Activated CD8-positive, alpha-beta T cell treated with anti-CD3 and anti-CD28 coated beads, Interleukin-2, amount 10 ng/mL, durations not matched to agents 7 days and 5 days (primary cell): Measurements from ENCODE around the gene SLC2A13. TPM values are rescaled to one million over a fixed set of nuclear protein-coding genes. Genes with fewer than 3 reads are reported as not detected.
"Not testable (repeated sequence)": the region's sequence is repeated elsewhere in the genome, so short reads cannot be mapped to it uniquely, and the experiment has no call there.

Experiments used
- ATAC-seq: fragments of 150-1000 bp; cut with Tn5 transposase; one replicate; pipeline ENCODE4 v1.10.0; 2021; ENCODE audit warnings: moderate library complexity
- CTCF ChIA-PET: fragments of 350-600 bp; sonication (Branson Sonifier 250); formaldehyde crosslinking; loops from one replicate; lab custom pipeline; 2021; ENCODE audit warnings: antibody characterized with exemption; lab: Charles Lee
- POLR2A ChIA-PET: fragments of 350-600 bp; sonication (Branson Sonifier 250); formaldehyde crosslinking; loops from one replicate; lab custom pipeline; 2021; ENCODE audit warnings: antibody characterized with exemption; lab: Charles Lee
- DNase-seq: peaks from one replicate; pipeline ENCODE4 v3.0.0-alpha.2; 2020
- H3K27ac Mint-ChIP-seq: one replicate; pipeline ENCODE4 v1.8.0; 2021; ENCODE audit warnings: mild to moderate bottlenecking, mixed read lengths
- H3K27me3 Mint-ChIP-seq: one replicate; pipeline ENCODE4 v1.8.0; 2021; ENCODE audit warnings: low read depth, mixed read lengths
- H3K36me3 Mint-ChIP-seq: one replicate; pipeline ENCODE4 v1.8.0; 2021; ENCODE audit warnings: low read depth, mixed read lengths
- H3K4me1 Mint-ChIP-seq: one replicate; pipeline ENCODE4 v1.8.0; 2021; ENCODE audit warnings: low read depth, mixed read lengths
- H3K4me3 Mint-ChIP-seq: one replicate; pipeline ENCODE4 v1.8.0; 2021; ENCODE audit warnings: mild to moderate bottlenecking, mixed read lengths
- H3K9me3 Mint-ChIP-seq: one replicate; pipeline ENCODE4 v1.8.0; 2022; ENCODE audit warnings: mixed read lengths; ENCODE audit not compliant: insufficient read depth
- total RNA-seq, 2 experiments: library from RNA; stranded (reverse); gene quantifications; one replicate each; pipeline ENCODE4 v1.2.3, GENCODE V29; 2021

Gene SLC2A13
- total RNA-seq, 2 experiments from 2014 or later: 5.2 to 5.4 TPM

- ChIA-PET CTCF (no interaction called here), POLR2A (no interaction called here)
- no peaks in the 10 kb centered on the region for H3K27me3 Mint-ChIP-seq
- no peaks in the 10 kb centered on the region for H3K9me3 Mint-ChIP-seq
- no peak overlapping the region for H3K4me3 Mint-ChIP-seq
- H3K4me1 Mint-ChIP-seq: no peaks in the 10 kb centered on the region
- DNase-seq (no peak), ATAC-seq (no peak)
- no peak overlapping the region for H3K27ac Mint-ChIP-seq
- no peaks in the 10 kb centered on the region for H3K36me3 Mint-ChIP-seq
Measured at GRCh38 chr12:39946361-39947280, 159.3 kb downstream of the SLC2A13 start.

- no peak overlapping the region for H3K27ac Mint-ChIP-seq
- H3K27me3 Mint-ChIP-seq: no peaks in the 10 kb centered on the region
- H3K4me3 Mint-ChIP-seq: no peak overlapping the region
- no peaks in the 10 kb centered on the region for H3K4me1 Mint-ChIP-seq
- ChIA-PET POLR2A (no interaction called here), CTCF (no interaction called here)
- H3K9me3 Mint-ChIP-seq: no peaks in the 10 kb centered on the region
- H3K36me3 Mint-ChIP-seq: no peaks in the 10 kb centered on the region
- no peak for DNase-seq
- no peak for ATAC-seq
Measured at GRCh38 chr12:39937119-39937518, 168.8 kb downstream of the SLC2A13 start.

GRCh38 chr12:39935839-39936238, 170.0 kb downstream of the SLC2A13 start:
- no peak for ATAC-seq
- H3K27me3 Mint-ChIP-seq: no peaks in the 10 kb centered on the region
- H3K36me3 Mint-ChIP-seq: no peaks in the 10 kb centered on the region
- no peak overlapping the region for H3K27ac Mint-ChIP-seq
- no peak for DNase-seq
- POLR2A ChIA-PET: no interaction called here
- H3K4me1 Mint-ChIP-seq: no peaks in the 10 kb centered on the region
- no peaks in the 10 kb centered on the region for H3K9me3 Mint-ChIP-seq
- no peak overlapping the region for H3K4me3 Mint-ChIP-seq
- CTCF ChIA-PET: no interaction called here

- Mint-ChIP-seq H3K27me3 (no peaks in the 10 kb centered on the region), H3K27ac (no peak overlapping the region), H3K9me3 (no peaks in the 10 kb centered on the region), H3K4me3 (no peak overlapping the region), H3K36me3 (no peaks in the 10 kb centered on the region), H3K4me1 (no peaks in the 10 kb centered on the region)
- no peak for ATAC-seq
- ChIA-PET CTCF (no interaction called here), POLR2A (no interaction called here)
- no peak for DNase-seq
Measured at GRCh38 chr12:39935275-39935674, 170.6 kb downstream of the SLC2A13 start.

- POLR2A ChIA-PET: no interaction called here
- Mint-ChIP-seq H3K36me3 (no peaks in the 10 kb centered on the region), H3K27me3 (no peaks in the 10 kb centered on the region)
Measured at GRCh38 chr12:39931857-39932256, 174.0 kb downstream of the SLC2A13 start.

GRCh38 chr12:39931231-39931630, 174.7 kb downstream of the SLC2A13 start:
- CTCF ChIA-PET: interaction anchor here (0.9 kb wide), 1 partner anchor 80 kb away, joined by 3 read pairs; no protein-coding TSS in a partner anchor
- DNase-seq (no peak), ATAC-seq (no peak)
- POLR2A ChIA-PET: no interaction called here
- Mint-ChIP-seq H3K27me3 (no peaks in the 10 kb centered on the region), H3K27ac (no peak overlapping the region), H3K36me3 (no peaks in the 10 kb centered on the region), H3K4me3 (no peak overlapping the region), H3K4me1 (no peaks in the 10 kb centered on the region), H3K9me3 (no peaks in the 10 kb centered on the region)

More at GRCh38 chr12:39931857-39932256, 174.0 kb downstream of the SLC2A13 start:
- Mint-ChIP-seq H3K9me3 (no peaks in the 10 kb centered on the region), H3K27ac (no peak overlapping the region), H3K4me3 (no peak overlapping the region), H3K4me1 (no peaks in the 10 kb centered on the region)
- no peak for ATAC-seq
- CTCF ChIA-PET: no interaction called here
- no peak for DNase-seq

- no peak for ATAC-seq
- H3K27ac Mint-ChIP-seq: no peak overlapping the region
- DNase-seq: no peak
- H3K36me3 Mint-ChIP-seq: no peaks in the 10 kb centered on the region
- no peaks in the 10 kb centered on the region for H3K27me3 Mint-ChIP-seq
- H3K9me3 Mint-ChIP-seq: no peaks in the 10 kb centered on the region
- POLR2A ChIA-PET: no interaction called here
- H3K4me1 Mint-ChIP-seq: no peaks in the 10 kb centered on the region
- CTCF ChIA-PET: interaction anchor here (0.5 kb wide), 1 partner anchor 155 kb away, joined by 3 read pairs; no protein-coding TSS in a partner anchor
- H3K4me3 Mint-ChIP-seq: no peak overlapping the region
Measured at GRCh38 chr12:39930101-39930500, 175.8 kb downstream of the SLC2A13 start.

GRCh38 chr12:39928181-39928899, 177.5 kb downstream of the SLC2A13 start:
- ChIA-PET CTCF (no interaction called here), POLR2A (no interaction called here)
- H3K27me3 Mint-ChIP-seq: no peaks in the 10 kb centered on the region
- H3K36me3 Mint-ChIP-seq: no peaks in the 10 kb centered on the region
- no peaks in the 10 kb centered on the region for H3K4me1 Mint-ChIP-seq
- no peak overlapping the region for H3K4me3 Mint-ChIP-seq
- ATAC-seq: no peak
- DNase-seq: no peak
- H3K27ac Mint-ChIP-seq: no peak overlapping the region
- H3K9me3 Mint-ChIP-seq: no peaks in the 10 kb centered on the region

GRCh38 chr12:39923364-39923763, 182.5 kb downstream of the SLC2A13 start:
- no peak for ATAC-seq
- H3K36me3 Mint-ChIP-seq: no peaks in the 10 kb centered on the region

GRCh38 chr12:39922598-39922997, 183.3 kb downstream of the SLC2A13 start:
- POLR2A ChIA-PET, CTCF ChIA-PET, H3K36me3 Mint-ChIP-seq, DNase-seq, H3K4me1 Mint-ChIP-seq, H3K9me3 Mint-ChIP-seq, H3K4me3 Mint-ChIP-seq, ATAC-seq, H3K27ac Mint-ChIP-seq, H3K27me3 Mint-ChIP-seq: not testable (repeated sequence)

More at GRCh38 chr12:39923364-39923763, 182.5 kb downstream of the SLC2A13 start:
- H3K4me1 Mint-ChIP-seq: no peaks in the 10 kb centered on the region
- H3K4me3 Mint-ChIP-seq: no peak overlapping the region
- no peaks in the 10 kb centered on the region for H3K9me3 Mint-ChIP-seq
- H3K27ac Mint-ChIP-seq: no peak overlapping the region
- no peak for DNase-seq
- ChIA-PET CTCF (interaction anchor here (1.2 kb wide), 1 partner anchor 9 kb away, joined by 3 read pairs; no protein-coding TSS in a partner anchor), POLR2A (no interaction called here)
- H3K27me3 Mint-ChIP-seq: no peaks in the 10 kb centered on the region

- DNase-seq: no peak
- no peaks in the 10 kb centered on the region for H3K36me3 Mint-ChIP-seq
- no peaks in the 10 kb centered on the region for H3K27me3 Mint-ChIP-seq
- no peak for ATAC-seq
- H3K4me1 Mint-ChIP-seq: no peaks in the 10 kb centered on the region
- POLR2A ChIA-PET: no interaction called here
- H3K27ac Mint-ChIP-seq: no peak overlapping the region
- CTCF ChIA-PET: no interaction called here
- H3K9me3 Mint-ChIP-seq: no peaks in the 10 kb centered on the region
- no peak overlapping the region for H3K4me3 Mint-ChIP-seq
Measured at GRCh38 chr12:39920647-39921046, 185.2 kb downstream of the SLC2A13 start.

GRCh38 chr12:39920222-39920621, 185.7 kb downstream of the SLC2A13 start:
- ATAC-seq (no peak), DNase-seq (no peak)
- H3K4me3 Mint-ChIP-seq: no peak overlapping the region
- H3K27ac Mint-ChIP-seq: no peak overlapping the region
- no peaks in the 10 kb centered on the region for H3K27me3 Mint-ChIP-seq
- ChIA-PET POLR2A (no interaction called here), CTCF (no interaction called here)
- H3K36me3 Mint-ChIP-seq: no peaks in the 10 kb centered on the region
- H3K4me1 Mint-ChIP-seq: no peaks in the 10 kb centered on the region
- no peaks in the 10 kb centered on the region for H3K9me3 Mint-ChIP-seq
